HG03060 (cell line): ENCODE results near the gene MERTK.

Experiments
- ATAC-seq: cut with Tn5 transposase; IDR thresholded peaks from one replicate; pipeline ENCODE4 v1.9.1; 2021; ENCODE audit warnings: low read depth, moderate number of reproducible peaks; ENCODE audit not compliant: unreplicated experiment

Gene MERTK

DNA sequence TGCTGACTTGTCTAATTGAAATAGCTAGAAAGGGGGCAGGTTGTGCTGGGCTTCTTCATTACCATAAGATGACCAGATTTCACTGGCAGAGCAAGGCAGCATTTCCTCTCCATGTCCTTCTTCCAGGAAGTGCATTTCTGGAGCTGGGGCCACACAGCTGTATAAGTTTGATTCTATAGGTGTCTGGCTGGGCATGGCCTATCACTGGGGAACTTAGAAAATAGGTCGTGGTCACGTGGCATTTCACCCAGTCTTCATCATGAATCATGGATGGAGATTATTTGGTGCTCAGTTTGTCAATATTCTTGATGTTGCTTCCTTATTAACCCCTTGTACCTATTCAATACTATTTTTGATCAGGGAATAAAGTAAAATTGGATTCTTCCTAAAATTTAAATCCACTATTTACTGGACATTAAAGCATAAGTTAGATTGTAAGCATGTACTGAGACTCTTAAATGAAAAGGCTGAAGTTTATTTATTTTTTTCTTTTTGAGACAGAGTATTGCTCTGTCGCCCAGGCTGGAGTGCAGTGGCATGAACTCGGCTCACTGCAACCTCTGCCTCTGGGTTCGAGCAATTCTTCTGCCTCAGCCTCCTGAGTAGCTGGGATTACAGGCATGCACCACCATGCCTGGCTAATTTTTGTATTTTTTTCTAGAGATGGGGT, 107.1 kb downstream of the MERTK start:
- no peak for ATAC-seq

GRCh38 chr2:112006076-112006410, 107.6 kb downstream of the MERTK start:
- no peak for ATAC-seq

DNA sequence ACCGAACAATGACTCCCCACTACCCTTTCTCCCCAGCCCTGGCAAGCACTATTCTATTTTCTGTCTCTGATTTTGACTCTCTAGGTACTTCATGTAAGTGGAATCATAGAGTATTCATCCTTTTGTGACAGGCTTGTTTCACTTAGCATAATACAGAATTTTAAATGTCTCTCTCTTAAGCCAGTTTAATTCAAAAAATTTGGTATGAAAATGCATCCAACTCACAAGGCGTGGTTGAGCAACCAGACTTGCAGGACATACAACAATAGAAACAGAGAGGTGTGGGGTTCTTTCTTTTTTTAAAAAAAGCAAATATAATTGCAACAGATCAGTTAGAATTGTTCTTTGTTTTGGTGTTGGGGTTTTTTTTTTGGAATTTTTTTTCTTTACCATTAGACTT, 109.1 kb downstream of the MERTK start:
- no peak for ATAC-seq

GRCh38 chr2:112008910-112009485, 110.6 kb downstream of the MERTK start:
- ATAC-seq = no peak

DNA sequence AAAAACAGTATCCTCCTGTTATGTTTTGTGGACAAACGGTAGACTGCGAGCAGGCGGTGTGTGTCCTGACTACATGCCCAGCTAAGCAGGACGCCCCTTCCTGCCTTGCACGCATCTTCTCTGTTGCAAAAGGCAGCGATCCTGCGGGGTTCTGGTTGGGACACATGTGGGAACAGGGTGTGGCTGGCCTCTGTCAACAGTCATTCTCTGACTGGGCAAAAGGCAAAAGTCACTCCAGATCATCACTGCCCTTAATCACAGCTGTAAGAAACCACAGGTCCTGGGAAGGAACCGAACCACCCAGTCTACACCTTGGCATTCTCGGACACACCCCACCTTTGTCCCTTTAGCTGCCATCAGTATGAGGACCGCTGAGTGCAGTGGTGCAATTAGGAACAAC, 112.3 kb downstream of the MERTK start:
- ATAC-seq = no peak

GRCh38 chr2:112012556-112012955, 114.1 kb downstream of the MERTK start:
- ATAC-seq = no peak

- ATAC-seq = no peak
These were observed 120.4 kb downstream of the MERTK start for GRCh38 chr2:112018846-112019245.

DNA sequence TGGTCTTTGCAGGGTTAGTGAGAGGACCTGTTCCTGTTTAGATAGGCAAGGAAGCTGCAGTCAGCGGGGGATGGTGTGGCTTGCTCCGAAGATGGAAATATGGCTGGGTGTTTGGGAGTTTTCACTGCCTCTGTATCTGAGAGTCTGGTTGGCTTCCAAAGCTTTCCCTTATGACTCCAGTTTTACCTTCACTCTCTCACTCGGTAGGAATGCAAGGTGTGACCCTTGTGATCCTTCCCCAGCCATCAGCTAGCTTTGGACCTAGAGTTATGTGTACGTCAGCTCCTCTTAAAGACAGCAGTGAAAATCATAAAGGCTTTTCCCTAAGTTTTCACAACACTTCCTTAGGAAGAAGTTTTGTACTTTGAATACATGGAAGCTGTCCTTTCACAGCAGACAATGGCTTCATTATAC, 121.2 kb downstream of the MERTK start:
- no peak for ATAC-seq

GRCh38 chr2:112020561-112020960, 122.2 kb downstream of the MERTK start:
- ATAC-seq = no peak

GRCh38 chr2:112021290-112021689, 122.9 kb downstream of the MERTK start:
- no peak for ATAC-seq

DNA sequence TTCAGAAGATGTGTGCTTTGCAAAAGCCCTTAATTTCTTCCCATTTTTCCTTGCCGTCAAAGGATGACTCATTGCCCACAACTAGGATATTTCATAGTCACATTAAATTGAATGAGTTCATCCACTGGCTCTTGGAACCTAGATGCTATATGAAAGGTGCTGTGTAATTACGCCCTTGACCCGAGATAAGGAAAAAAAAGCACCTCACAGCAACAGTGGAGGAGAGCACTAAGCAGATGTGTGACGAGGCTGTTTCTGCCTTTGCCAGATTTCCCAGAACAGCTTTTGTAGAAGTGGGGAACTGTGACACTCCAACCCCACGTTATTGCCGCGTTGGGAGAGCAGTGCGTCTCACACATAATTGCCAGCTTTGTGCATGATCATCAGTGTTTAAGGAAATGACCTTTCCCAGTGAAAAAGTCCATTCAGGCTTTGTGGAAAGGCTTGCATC, 123.4 kb downstream of the MERTK start:
- ATAC-seq = no peak

- ATAC-seq = no peak
These were observed 125.3 kb downstream of the MERTK start for GRCh38 chr2:112023707-112024106.

DNA sequence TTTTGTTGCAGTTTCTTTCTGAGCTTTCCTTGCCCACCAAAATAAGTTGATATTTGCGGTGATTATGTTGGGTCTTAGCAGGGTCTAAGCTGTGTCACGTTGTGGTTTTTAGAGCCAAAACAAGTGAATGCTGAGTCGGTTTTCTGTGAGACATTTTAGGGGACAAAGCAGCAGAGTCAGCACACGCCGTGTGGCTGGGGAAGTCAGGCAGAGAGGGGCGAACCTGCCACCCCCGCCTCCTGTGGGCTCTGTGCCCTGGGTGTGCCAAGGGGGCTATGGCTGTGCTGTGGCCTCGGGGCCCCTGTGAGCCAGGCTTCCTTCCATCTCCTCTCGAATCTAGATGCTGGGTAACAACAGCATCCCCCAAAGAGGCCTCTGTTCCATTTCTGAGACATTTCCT, 125.8 kb downstream of the MERTK start:
- no peak for ATAC-seq

GRCh38 chr2:112024896-112025491, 126.6 kb downstream of the MERTK start:
- no peak for ATAC-seq

- ATAC-seq = no peak
These were observed 128.1 kb downstream of the MERTK start for GRCh38 chr2:112026509-112026908.

- no peak for ATAC-seq
These were observed 129.4 kb downstream of the MERTK start for GRCh38 chr2:112027767-112028166.

- ATAC-seq = no peak
These were observed 130.8 kb downstream of the MERTK start for GRCh38 chr2:112029164-112029563.

DNA sequence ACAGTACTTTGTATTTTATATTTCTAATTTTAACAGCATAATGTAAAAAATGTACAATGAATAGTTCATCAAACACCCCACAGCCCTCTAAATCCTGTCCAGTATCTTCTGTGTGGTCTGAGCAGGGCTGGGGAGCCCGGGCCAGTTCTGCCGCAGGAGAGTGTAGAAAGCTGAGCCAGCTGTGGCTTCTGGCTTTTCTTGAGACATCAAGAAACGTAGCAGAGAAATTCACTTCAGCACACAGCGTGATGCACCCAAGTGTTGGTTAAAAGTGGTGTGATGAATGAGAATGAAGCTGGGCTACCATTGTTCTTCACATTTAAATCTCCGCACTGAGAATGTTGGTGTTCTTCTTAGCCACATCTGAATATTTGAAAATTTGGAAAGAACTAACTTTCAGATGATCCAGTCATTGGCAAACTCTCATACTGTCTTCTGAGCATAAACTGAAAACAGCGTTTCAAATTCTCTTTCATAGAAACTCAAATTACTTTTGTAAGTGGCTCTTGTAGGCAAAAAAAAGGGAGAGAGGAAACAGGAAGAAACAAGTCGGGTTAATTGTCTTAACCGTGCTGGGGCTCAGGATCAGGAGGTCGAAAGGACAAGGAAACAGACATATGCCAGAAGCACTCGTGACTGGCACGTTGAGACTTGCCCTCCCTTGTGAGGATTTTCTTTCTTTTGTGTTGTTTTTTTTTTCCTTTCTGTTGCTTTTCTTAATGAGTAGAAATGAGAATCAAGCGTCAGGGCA, 133.2 kb downstream of the MERTK start:
- no peak for ATAC-seq

DNA sequence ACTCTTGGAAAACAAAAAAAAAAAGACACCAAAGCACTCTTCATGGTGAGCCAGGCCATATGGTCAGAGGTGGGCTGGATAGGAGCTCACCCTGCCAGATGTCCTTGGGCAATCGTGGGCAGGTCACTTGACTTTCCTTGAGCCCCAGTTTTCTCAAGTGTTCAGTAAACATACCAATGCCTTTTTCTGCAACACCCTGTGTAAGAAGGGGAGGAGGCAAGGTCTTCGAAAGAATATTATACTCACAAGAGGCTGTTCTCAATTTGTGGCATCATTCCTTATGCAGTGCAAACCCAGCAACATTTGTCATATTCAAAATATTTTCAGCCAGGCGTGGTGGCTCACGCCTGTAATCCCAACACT, 133.8 kb downstream of the MERTK start:
- ATAC-seq = no peak

- no peak for ATAC-seq
These were observed 134.5 kb downstream of the MERTK start for GRCh38 chr2:112032689-112033465.

- ATAC-seq = no peak
These were observed 135.2 kb downstream of the MERTK start for GRCh38 chr2:112033600-112033999.
